Midbrain (tissue), 1 donor: Measurements from ENCODE around the gene VEGFB.

Source experiments
- DNase-seq: peaks from one replicate; lab custom pipeline; 2025; lab: John Stamatoyannopoulos, UW

VEGFB gene

GRCh38 chr11:64247729-64248531 is 13.5 kb downstream of the VEGFB start:
- DNase-seq = no peak

GRCh38 chr11:64248578-64248977 is 14.2 kb downstream of the VEGFB start:
- DNase-seq = no peak

DNA sequence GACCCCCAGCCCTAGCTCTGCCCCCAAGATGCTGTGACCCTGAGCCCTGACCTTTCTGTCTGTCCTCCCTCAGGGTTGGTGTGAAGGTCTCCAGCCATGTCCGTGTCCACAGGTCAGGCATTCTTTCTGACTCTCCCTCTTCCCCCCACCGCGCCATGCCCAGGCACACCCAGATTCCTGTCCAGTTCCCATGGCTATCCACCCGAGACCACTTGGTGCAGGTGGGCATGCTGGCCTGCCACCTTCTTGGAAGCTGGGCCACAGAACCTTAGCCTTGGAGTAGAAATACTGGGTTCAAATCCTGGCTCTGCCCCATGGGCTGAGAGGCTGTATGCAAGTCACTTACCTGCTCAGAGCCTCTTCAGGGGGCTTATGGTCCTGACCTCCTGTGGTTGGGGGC is 14.7 kb downstream of the VEGFB start:
- DNase-seq = no peak

DNA sequence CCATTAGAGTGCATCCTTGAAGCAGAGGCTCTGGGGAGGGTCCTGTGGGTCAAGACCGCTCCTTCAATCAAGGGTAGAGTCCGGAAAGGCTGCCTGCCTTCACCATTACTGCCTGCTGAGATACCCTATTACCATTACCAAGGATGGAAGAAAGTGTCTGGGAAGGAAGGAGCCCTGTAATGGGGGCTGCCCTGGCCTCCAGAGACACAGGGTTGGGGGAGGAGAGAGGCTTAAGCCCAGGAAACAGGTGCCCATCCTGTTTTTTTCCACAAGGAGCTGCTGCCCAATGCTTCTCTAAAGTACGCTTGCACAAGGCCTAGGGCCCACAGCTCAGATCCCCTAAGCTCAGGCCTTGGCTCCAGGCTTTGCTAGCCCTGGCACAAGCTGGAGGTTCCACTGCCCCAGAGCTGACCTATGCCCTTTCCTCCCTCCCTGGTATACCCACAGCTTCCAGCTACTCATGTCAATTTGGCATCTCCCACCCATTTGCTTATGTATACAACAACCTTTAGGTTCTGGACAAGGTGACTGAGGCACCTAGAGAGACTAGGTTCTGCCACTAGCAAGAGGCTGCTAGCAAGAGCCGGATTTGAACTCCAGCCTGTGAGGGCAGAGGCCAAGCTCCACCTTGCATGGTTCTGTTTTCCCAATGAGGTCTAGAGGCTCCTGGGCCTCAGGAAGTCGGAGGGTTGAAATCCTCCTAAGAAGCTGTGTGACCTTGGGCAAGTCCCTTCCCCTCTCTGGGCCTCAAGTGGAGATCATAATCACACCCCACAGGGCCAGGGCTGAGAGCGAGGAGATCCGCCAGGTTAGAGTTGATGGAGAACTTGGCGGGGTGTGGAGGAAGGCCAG is 15.4 kb downstream of the VEGFB start:
- no peak for DNase-seq

DNA sequence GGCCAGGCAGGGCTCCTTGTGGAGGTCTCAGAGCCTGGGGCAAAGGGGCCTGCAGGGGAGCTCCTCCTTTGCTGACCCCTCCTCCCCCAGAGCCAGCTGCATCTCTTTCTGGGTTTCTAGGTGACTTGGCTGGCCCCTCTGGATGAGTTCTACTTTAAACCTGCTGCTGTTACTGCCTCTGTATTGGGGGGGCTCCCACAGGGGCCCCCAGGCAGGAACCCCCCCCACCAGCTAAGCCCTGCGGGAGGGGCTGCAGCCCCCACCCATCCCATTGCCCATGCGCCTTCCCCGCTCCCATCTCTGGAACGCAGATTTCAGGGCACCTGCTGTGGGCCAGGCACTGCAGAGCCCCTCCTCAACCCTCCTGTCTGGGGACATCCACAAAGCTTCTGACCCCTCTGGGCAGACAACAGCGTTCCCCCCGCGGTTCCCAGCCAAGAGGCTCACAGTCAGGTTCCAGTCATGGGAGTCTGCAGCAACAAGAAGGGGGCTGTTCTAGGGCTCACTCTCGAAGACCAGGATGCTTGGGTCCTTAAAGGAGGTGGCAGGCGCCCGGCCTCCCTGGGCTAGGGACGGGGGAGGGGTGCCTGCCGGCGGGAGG is 16.1 kb downstream of the VEGFB start:
- DNase-seq = no peak

DNA sequence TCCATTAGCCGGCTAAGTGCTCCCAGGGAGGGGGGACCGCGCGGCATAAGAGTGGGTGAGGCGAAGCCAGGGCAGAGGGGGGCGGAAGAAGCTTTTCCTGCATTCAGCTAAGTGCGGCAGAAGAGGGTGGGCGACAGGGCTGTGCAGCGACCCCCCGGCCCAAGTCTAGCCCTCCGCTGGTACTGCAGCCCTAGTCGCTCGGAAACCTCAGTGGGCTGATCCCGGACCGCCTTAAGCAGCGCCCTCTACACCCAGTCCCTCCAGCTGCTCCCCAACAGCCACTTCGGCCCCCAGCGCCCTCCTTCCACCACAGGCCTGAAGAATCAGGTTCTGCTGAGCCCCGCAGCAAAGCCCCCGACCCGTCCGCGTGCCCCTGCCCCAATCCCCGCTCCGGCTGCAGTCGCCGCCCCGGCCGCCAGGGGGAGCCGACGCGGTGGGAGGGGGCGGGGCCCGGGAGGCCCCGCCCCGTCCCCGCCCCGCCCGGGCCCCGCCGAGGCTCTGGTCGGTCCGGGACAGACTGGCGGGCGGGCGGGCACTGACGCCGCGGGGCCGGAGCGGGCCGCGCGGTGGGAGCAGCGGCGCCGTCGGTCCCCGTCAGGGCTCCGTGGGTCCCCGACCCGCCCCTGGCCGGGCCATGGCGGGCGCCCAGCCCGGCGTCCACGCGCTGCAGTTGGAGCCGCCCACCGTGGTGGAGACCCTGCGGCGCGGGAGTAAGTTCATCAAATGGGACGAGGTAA is 16.8 kb downstream of the VEGFB start, which contains the start of gene PLCB3:
PLCB3 (plus strand) TSS at position 515 of the 737 bp plus-strand sequence; CDS start at position 635, 120 bp downstream.
- DNase-seq = peak; percentile 53

DNA sequence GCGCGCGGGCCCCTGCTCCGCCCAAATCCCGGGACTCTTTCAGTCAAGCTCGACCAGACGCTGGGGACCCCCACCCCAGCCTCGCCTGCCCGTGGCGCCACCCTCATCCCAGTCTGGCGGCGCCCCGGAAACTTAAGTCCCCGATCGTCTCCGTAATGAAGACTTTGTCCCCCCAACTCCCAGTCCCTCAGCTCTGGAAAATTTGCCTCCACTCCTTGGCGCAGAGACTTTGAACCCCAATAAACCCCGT is 17.3 kb downstream of the VEGFB start:
- no peak for DNase-seq

DNA sequence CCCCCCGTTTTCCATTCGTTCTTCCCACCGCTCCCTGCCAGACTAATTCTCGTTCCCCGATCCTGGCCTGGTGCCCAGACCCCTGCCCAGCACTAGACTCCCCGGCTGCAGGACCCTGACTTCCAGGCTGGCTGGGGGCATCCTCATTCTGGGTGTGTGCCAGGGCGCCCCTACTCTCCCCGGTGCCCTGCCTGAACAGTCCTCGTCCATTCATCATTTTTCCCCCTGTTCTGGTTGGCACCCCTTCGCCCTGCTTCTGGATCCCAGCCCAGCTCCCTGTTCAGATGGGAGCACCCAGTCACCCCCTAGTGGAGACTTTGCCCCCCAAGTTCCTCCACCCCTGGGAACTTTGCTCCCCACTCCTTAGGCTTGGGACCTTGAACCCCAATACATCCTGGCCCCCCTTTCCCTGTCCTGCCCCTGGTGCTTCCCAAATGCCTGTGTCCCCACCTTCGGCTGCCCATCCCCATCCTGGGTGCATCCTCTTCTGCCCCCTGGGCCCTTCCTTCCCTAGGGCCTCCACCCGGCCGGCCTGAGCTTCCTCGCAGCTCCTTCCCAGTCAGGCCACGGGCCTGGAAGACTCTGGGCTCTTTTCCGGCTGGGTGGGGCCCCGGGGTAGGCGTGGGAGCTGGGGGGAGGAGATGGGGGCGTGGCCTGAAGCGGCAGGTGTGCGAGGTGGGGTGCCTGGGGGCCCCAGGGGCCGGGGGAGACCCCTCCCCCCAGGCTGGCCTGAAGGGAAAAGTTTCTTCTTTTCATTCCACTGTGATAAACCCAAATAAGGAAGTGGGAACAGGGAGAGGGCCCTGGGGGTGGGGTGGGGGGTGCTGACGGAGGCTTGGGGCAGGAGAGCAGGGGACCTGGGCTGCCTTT is 17.9 kb downstream of the VEGFB start:
- no peak for DNase-seq

DNA sequence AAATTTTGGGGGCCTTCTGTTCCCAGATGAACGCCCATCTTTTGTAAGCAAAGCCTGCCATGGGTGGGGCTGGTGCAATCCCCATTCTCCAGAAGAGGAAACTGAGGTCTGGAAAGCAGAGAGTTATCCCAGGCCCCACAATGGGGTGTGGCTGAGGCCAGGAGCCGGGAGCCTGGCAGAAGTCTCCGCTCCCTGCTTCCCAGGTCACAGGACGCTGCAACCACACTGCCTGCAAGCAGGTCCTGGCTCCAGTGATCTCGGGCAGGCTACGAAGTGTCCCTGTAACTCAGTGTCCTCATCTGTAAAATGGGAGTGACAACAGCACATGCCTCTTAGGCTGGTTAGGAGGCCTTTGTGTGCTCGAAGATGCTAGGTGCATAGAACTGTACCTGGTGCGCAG is 18.7 kb downstream of the VEGFB start:
- no peak for DNase-seq

DNA sequence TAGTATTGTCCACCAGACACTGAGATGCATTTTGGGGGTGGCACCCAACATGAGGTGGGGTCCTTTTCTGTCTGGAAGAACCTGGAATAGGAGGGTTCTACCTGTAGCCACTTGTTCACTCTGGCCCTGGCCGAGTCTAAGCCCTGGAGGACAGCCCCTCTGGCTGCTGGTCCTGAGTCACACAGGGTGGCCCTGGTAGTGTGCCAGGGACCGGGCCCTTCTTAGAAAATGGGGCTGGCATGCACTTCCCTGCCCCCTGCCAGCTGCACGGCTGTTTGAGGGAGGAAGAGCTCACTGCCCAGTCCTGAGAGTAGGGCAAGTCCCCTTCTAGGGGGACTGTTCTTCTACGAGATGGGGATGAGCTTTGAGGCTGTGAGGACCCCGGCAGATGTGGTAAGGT is 19.1 kb downstream of the VEGFB start:
- DNase-seq = peak; percentile 66

DNA sequence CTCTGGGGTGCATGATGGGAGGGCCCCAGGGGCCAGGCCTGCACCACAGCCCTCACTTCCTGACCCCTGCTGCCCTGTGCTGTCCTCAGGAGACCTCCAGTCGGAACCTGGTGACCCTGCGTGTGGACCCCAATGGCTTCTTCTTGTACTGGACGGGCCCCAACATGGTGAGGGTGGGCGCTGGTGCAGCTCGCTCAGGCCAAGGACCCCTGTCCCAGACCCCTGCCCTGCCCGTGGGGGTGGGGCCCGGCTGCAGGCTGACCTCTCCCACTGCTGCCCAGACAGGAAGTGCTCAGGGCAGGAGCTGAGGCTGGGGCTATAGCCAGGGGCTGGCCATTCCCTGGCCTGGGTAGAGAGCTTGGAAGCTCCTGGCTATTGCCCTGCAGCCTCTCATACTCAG is 19.9 kb downstream of the VEGFB start:
- DNase-seq = no peak

DNA sequence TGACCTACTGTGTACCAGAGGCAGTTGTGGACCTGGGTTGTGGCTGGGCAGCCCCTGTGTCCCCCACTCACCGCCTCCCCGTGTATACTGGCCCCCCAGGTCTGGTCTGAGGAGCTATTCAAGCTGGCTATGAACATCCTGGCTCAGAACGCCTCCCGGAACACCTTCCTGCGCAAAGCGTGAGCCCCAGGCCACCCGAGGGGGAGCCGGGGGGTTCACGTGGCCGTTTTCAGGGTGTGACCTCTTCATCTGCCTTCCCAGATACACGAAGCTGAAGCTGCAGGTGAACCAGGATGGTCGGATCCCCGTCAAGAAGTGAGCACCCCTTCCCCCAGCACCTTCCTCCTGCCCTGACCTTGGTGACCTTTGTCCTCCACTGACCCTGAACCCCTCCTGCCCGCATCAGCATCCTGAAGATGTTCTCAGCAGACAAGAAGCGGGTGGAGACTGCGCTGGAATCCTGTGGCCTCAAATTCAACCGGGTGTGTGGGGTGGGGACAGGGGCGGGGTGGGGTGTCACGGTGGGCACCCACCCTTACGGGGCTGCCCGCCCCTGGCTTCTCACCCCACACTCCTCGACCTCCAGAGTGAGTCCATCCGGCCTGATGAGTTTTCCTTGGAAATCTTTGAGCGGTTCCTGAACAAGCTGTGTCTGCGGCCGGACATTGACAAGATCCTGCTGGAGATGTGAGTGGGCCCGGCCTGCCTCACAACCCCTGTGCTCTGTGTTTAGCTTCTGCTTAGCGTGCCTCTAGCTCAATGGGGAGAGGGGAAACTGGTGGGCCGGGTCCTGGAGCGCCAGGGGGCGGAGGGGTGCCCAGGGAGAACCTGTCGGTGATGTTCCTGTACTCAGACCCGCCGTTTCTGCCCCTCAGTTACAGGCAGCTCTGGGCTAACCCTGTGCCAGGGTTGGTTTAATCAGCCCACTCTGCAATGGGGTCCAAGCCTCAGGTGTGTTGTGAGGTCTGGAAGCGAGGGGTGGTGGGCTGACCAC is 21.0 kb downstream of the VEGFB start:
- DNase-seq = no peak

- no peak for DNase-seq
Observed at GRCh38 chr11:64256300-64256699, 21.9 kb downstream of the VEGFB start.

DNA sequence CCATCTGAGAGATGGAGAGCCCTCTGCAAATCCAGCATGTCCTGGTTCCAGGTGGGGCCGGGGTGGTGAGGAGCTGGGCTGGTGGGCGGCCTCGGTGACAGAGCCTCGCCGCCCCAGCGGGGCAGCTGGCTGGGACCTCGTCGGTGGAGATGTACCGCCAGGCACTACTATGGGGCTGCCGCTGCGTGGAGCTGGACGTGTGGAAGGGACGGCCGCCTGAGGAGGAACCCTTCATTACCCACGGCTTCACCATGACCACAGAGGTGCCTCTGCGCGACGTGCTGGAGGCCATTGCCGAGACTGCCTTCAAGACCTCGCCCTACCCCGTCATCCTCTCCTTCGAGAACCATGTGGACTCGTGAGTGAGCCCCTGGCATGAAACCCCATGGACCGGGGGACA is 24.0 kb downstream of the VEGFB start:
- DNase-seq = no peak

DNA sequence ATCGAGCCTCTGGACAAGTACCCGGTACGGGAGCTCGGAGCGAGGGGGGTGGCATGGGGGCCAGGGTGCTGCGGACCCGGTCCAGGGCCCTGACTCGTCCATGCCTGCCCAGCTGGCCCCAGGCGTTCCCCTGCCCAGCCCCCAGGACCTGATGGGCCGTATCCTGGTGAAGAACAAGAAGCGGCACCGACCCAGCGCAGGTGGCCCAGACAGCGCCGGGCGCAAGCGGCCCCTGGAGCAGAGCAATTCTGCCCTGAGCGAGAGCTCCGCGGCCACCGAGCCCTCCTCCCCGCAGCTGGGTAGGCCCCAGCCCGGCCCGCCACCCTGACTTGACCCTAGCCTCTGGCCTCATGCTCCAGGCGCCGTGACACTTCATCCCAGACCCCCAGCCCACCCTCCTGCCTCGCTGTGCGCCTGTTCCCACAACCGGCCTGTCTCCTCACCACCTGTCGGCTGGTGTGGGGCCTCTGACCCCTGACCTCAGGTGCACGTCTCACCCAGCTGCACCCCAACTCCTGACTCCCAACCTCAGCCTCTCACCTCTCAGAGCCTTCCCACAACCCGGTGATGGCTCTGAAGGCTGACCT is 24.7 kb downstream of the VEGFB start:
- DNase-seq = no peak

- DNase-seq = no peak
Observed at GRCh38 chr11:64259533-64260067, 25.2 kb downstream of the VEGFB start.

GRCh38 chr11:64260147-64260708 is 25.8 kb downstream of the VEGFB start:
- no peak for DNase-seq

GRCh38 chr11:64261556-64262080 is 27.2 kb downstream of the VEGFB start:
- DNase-seq = no peak
